CD4-positive, alpha-beta T cell treated with Interleukin-12 subunit alpha and Interleukin-12 subunit beta, for 1 hour (primary cell): ENCODE results near the gene R3HCC1L.
"Not testable (repeated sequence)": the region's sequence is repeated elsewhere in the genome, so short reads cannot be mapped to it uniquely, and the experiment has no call there.

Source experiments
- DNase-seq: peaks from one replicate; pipeline ENCODE4 v3.0.0-alpha.2; 2020

The R3HCC1L gene

DNA sequence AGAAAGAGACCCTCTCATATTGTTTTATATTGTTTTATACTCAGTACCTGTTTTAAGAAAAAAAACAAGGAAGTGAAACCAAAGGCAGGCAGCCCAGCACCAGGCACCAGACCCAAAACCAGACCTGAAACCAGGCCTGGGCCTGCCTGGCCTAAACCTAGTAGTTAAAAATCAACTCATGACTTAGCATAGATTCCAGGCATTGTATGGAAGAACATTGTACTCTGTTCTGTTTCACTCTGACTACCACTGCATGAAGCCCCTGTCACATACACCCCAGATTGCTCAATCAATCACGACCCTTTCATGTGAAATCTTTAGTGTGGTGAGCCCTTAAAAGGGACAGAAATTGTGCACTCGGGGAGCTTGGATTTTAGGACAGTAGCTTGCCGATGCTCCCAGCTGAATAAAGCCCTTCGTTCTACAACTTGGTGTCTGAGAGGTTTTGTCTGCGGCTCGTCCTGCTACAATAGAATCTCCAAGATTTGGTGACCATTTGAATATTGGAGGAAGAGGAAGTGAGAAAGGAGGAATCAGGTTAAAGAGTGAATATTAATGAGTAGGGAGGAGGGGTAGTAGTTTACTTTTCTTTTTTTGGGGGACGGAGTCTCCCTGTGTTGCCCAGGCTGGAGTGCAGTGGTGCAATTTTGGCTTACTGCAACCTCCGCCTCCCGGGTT is 1.2 kb upstream of the R3HCC1L start:
- not testable (repeated sequence) for DNase-seq

DNA sequence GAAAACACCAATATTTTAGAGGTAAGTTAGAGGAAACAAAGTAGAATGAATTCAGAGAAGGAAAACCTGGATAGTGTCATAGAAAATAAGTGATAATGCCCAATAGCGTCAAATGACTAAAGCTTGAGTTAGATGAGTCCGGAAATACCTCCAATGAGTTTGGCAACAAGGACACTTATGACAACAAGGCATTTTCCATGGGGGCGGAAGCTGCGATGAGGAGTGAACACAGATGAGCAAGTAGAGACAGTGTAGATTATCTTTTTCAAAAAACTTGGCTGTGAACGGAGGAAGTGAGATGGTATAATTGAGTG is 383 bp upstream of the R3HCC1L start:
- DNase-seq: no peak

DNA sequence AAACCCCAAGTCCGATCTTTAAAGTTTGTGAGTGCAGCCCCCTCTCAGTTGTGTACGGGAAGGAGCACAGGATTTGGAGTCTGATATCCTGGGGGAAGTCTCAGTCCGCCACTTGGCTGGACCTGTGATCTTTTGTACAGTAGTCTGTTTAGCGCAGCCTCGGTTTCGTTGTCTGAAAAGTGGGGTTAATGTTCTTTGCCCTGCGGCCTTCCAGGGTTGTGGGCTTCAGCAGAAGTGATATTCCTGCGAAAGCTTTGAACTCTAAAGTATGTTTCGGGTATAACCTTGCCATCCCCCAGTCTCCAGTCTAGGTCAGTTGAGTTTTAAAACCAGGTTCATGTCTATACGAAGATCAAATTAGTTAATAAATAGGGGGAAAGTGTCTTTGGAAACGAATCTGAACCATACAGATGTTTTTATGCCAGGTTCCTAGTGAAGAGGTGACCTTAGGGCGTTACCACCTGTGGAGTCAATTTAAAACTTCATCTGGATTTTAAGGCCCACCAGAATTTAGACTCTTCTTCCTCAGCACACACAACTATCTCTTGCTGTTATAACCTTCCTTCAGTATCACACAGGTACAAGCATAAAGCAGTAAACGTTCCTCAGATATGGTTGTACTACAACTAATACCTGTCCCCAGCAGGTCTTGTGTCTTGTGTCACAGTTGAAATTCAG is 904 bp downstream of the R3HCC1L start:
- no peak for DNase-seq

DNA sequence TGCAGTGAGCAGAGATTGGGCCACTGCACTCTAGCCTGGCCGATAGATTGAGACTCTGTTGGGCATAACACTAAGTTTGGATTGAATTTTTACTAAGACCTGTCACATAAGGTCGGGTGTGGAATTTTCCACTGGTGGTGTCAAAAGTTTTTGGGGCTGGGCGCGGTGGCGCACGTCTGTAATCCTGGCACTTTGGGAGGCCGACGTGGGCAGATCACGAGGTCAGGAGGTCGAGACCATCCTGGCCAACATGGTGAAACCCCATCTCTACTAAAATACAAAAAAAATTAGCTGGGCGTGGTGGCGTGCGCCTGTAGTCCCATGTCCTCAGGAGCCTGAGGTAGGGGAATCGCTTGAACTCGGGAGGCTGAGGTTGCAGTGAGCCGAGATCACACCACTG is 2.3 kb downstream of the R3HCC1L start:
- DNase-seq: not testable (repeated sequence)

DNA sequence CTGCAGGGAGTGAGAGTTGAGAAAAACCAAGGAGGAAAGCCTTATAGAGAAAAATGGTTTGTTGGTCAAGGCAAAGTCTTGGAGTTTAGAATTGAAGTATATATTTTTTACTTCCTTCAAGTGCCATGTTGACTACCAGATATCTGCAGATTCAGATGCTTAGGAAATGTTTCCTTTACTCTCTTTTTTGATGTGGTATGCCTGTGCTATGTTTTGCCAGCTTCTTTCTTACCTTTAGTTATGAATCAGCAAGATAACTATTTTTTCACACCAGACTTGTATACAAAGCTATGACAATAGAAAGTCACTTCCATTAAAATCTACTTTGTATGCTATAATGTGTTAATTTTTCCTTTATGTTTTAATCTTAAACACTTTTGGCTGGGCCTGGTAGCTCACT is 3.6 kb downstream of the R3HCC1L start:
- DNase-seq: peak; percentile 26

DNA sequence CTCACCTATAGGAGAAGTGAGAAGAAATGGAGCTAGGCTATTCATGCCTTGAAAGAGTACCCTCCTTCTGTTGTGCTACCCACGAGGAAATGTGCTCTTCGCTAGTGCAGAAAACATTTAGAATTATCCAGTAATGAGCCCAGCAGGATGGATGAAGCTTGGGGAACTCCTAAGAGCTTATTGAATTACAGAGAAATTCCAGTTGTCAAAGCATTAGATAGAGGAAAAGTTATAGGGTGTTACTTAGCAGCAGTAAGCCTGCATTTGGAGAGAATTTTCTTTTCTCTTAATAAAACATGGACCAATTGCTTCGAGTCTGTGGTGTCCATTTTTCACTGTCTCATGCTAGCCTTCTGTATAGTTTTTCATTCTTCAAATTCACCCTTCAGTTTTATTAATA is 5.0 kb downstream of the R3HCC1L start:
- no peak for DNase-seq

DNA sequence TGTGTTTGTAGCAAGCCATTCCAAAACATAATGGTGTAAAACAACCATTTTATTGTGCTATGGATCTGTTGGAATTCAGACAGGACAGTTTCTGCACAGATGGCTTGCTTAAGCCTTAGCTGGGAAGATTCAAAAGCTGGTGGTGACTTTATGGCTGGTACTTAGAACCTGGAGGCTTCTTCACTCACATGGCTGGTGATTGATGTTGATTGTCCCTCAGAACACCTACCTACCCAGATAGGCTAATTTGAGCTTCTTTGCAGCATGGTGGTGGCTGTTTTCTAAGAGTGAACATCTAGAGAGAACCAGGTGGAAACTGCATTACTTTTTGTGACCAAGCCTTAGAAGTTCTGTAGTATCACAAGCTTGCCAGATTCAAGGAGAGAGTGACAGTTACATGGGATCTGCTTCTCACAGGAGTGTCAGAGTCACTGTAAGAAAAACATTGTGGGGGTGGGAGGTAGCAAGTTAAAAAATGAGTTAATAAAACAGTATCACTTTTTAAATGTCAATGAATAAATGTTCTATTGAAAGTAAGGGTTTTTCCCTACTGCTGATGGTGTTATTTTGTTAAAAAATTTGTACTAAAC is 7.1 kb downstream of the R3HCC1L start:
- DNase-seq: no peak

DNA sequence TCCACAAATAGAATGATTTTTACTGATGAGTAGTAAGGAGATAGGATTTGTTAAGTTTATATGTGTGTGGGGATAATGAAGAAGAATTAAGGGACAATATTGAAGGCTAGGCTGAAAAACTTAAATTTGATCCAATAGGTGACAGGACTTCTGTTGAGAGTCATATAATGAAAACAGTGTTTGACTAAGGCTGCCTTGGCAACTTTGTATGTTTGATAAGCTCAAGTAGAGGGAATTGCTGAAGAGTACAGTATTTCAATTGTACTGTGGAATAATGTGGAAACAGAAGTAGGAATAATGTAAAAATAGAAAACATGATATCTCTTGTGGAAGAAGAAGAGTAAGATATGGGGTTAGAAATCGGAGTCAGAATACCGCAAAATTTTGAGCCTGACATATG is 10.5 kb downstream of the R3HCC1L start:
- DNase-seq: no peak

DNA sequence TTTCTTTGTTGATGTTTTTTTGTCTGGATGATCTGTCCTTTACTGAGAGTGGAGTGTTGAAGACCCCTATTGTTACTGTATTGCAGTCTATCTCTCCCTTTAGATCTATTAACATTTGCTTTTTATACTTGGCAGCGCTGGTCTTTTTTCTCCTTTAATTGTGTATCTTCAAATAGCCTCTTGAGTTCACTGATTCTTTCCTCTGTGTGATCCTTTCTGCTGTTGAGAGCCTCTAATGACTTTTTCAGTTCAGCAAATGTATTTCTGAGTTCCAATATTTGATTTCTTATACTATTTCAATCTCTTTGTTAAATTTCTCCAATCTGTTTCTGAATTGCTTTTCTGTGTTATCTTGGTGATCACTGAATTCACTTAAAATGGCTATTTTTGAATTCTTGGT is 15.4 kb downstream of the R3HCC1L start:
- DNase-seq: no peak

DNA sequence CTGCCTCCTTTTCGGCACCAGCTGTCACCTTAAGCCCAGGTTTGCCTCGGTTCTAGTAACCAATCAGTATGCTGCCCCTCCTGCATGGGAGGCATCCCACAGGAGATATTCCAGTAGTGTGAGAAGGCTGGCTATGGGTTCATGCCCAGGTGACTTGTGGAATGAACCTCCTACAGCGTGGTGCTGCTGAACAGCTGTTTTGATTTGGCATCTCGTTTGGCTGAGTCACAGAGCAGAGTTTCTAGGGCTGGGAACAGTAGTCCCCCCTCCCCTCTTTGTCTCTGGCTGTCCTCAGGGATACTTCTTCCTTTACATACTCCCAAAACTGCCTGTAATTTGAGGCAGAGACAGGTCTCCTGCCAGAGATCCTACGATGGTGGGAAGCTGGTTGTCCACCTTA is 16.1 kb downstream of the R3HCC1L start:
- no peak for DNase-seq

DNA sequence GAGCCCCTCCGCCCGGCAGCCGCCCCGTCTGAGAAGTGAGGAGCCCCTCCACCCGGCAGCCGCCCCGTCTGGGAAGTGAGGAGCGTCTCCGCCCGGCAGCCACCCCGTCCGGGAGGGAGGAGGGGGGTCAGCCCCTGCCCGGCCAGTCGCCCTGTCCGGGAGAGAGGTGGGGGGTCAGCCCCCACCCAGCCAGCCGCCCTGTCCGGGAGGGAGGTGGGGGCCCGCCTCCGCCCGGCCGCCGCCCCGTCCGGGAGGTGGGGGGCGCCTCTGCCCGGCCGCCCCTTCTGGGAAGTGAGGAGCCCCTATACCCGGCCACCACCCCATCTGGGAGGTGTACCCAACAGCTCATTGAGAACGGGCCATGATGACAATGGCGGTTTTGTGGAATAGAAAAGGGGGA is 18.3 kb downstream of the R3HCC1L start:
- not testable (repeated sequence) for DNase-seq

DNA sequence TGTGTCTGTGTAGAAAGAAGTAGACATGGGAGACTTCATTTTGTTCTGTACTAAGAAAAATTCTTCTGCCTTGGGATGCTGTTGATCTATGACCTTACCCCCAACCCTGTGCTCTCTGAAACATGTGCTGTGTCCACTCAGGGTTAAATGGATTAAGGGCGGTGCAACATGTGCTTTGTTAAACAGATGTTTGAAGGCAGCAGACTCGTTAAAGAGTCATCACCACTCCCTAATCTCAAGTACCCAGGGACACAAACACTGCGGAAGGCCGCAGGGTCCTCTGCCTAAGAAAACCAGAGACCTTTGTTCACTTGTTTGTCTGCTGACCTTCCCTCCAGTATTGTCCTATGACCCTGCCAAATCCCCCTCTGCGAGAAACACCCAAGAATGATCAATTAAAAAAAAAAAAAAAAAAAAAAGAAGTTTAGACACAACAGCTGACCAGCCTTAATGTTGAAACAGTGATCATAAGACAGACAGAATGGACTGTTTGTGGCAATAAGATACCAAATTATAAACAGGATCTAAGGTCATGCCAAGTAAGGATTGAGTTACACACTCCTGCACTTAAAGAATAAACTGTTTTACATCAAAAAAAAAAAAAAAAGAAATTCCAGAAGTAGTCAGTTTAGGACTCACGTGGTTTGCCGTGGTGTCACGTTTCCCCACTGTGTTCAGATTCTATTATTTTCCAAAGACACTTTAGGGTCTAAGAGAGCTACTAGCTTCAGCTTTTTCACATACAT is 18.9 kb downstream of the R3HCC1L start:
- DNase-seq: not testable (repeated sequence)

DNA sequence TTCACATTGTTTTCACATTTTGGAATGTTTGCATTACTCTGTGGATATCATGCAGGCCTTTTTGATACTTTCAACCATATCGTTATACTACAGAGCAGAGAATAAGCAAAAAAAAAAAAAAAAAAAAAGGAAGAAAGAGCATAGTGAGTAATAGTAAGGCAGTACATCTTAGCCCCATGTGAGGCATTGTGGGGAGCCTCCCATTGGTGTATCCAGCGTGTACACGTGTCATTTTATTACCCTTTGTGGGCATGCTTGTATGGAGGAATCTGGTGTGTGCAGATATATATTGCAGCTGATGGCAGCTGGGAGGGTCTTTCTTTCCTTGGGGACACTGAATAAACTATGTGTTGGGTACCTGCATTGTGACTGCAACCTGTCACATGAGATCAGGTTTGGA is 19.6 kb downstream of the R3HCC1L start:
- DNase-seq: no peak

DNA sequence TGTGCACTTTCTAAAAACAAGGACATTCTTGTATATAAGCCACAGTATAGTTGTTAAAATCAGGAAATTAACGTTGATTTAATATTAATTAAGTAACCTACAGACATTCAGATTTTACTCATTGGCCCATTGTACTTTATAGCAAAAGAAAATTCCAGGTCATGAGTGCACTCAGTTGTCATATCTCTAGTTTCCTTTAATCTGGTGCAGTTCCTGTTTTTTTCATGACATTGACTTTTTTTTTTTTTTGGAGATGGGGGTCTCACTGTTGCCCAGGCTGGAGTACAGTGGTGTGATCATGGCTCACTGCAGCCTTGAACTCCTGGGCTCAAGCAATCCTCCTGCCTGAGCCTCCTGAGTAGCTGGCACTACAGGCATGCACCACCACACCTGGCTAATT is 24.1 kb downstream of the R3HCC1L start:
- no peak for DNase-seq

DNA sequence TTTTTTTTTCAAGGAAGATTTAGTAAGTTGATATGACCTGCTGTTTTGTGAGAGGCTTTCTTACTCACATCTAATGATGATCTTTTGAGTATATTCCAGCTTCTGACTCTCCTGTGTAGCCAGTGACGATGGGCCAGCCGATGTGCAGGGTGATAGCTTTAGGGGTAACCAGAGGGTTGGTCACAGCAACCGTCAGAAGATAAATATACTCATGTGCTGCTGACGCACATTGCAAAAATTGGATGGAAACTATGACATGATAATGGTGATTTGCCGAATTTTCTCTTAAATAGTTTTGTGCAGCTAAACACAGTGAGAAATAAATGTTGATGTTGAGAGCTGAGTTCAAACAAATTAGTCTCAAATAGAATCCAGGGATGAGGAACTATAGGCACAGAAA is 29.5 kb downstream of the R3HCC1L start:
- DNase-seq: no peak

DNA sequence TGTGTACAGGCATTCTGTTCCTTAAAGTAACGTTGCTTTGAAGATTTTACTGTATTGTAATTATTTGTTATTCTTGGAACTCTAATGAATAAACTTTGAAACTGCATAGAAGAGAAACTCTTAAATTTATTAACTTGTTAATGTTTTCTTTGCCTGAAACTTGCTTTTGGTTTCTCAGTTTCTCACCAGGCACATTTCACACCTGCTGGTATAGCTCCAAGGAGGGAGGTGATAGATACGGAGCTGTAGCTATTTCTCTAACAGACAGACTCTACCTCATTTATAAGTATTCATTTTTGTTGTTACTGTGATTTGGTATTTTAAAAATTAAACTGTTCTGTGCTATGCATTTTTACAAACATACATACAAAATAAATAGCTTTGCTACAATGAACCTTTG is 32.7 kb downstream of the R3HCC1L start:
- DNase-seq: no peak

DNA sequence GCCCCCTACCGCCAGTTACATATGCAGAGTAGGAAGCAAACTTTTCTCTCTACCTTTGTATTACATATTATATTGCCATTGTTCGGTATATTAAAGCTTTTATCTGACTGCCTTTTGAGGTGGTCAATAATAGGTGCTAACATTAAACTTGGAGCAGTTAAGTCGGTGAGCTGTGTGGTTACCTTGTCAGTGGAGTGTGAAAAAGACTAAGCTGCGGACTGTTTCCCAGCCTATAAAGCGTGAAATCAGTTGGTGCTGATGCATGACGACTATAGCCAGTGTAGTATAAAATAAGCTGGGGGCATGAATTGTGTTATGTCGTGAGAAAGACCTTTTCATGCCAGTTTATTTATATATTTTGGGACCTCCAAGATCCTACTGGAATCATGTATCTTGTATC is 33.7 kb downstream of the R3HCC1L start:
- no peak for DNase-seq

DNA sequence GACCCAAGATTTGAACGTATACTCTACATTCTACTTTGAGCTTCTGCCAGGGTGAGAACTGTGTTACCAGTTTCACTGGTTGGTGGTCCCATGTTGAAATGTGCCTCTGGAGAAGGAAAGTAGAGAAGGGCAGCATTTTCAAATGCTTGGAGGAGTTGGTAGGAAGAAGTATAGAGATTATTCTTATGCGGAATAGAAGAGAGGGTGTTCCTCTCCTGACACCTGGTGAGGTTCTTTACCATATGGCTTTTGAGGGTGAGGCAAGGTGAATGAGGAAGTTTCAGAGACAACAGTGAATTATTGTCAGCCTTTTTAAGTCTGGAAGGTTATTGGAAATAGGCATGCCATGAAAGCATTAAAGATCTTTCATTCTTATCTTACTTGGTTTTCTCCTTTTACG is 34.3 kb downstream of the R3HCC1L start:
- DNase-seq: no peak

DNA sequence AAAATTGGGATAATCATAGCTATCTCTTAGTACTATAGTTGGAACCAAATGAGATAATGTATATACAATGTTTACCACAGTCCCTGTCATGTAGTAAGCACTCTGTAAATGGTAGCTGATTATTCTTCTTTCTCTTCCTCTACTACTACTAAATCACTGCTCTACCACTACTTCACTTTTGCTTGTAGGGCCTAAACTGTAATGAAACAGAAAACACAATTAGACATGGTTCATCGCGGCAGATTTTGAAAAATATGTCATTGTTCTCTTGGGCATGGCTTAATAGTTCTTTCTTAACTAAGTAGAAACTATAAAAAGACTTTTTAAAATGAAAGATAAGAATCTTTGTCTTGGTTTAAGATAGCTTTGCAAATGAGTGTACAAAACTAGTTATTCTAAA is 34.9 kb downstream of the R3HCC1L start:
- DNase-seq: no peak

DNA sequence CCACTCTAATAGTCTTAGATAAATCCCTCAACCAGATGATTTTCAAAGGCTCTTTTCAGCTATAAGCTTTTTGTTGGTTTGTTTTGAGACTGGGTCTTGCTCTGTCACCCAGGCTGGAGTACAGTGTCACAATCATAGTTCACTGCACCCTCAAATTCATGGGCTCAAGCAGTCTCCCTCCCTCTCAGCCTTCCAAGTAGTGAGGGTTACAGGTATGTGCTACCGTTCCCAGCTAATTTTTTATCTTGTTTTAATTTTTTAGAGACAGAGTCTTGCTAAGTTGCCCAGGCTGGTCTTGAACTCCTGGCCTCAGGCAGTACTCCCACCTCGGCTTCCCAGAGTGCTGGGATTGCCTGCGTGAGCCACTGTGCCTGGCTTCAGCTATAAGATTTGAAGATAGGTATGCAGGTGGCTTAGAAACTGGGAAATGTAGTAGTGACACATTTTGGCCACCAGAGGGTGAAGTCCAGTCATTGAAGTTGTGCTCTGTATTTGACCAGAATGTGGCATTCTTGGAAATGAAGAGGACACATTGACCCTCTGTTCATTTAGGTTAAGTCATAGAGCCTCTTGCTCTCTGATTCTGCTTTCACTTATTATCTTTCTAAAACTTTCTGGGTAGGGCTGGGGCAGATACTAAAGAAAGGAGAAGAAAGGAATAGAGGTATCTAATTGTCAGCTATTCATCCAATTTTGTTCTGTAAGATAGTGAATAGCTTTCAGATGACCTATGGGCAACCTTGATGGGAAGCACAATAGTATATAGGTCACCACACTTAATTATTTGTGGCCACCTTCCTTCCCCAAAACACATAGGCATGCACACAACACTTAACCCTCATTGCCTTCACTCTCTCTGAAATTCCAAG is 36.0 kb downstream of the R3HCC1L start:
- DNase-seq: peak; percentile 42

DNA sequence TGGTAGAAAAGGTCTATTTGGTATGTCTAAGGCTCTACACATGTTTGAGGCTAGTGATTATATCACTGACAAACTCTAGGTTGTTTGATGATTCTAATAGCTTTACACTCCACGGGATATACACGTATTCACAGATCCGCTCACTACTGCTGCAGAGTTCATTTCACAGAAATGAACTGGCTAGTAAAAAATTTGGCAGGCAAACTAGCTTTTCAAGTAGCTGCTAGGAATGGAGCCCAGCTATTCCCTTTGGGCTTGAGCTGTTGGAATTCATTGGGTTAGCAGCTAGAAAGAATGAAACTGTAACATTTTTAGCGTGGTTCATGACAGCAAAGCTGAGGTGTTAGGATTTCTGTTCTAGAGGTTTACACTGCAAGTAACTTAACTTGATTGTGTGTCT is 37.6 kb downstream of the R3HCC1L start:
- DNase-seq: no peak

DNA sequence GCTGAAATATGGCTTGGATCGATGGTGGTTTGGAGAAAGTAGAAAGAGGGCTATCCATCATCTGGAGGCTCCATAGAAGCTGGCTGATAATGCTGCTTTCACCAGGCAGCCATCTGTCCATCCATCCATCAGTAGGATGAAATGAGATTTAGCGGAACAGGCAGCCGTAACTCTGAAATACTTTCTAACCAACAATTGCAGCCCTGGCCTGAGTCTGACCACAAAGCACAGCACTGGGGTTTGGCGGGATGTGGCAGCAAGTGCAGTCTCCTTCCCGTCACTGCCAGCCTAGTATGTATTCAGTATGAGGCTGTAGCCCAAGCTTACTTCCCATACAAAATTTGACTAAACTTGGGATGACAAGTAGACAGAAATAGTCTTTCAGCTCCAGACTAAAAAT is 38.0 kb downstream of the R3HCC1L start:
- DNase-seq: no peak

DNA sequence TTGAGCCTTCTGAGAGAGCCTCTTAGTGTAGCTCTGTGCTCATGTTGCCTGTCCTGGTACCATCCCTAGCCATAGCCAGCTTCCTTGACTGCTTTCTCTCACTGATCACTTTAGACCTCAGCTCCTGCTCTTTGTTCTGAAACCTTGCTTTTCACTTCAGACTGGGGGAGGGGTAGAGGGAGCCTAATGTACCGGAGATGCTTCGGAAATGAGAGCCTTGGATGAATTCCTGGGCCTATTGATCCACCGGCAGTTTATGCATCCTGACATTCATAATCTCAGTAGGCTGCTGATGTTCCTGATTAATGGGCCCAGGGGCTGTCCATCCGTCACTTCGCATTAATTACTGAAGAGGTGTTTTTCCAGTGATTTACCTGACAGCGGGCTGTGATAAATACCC is 38.8 kb downstream of the R3HCC1L start:
- no peak for DNase-seq
